Left kidney (tissue), 2 donors: ENCODE measurements around the gene BIRC2. TPM values are rescaled to one million over a fixed set of nuclear protein-coding genes. Genes with fewer than 3 reads are reported as not detected.
"Not testable (repeated sequence)": the region's sequence is repeated elsewhere in the genome, so short reads cannot be mapped to it uniquely, and the experiment has no call there.

Source experiments
- DNase-seq: peaks from one replicate; pipeline ENCODE4 v3.0.0-alpha.2; 2013
- polyA plus RNA-seq: library from polyadenylated mRNA; unstranded; fragments of 120-200 nt; gene quantifications from one replicate; pipeline ENCODE4 v1.2.1, GENCODE V29; 2013; ENCODE audit not compliant: insufficient read length

The BIRC2 gene
- polyA plus RNA-seq, 1 donor, result 82.0 TPM

- no peak for DNase-seq
These were observed 26.3 kb upstream of the BIRC2 start for GRCh38 chr11:102320679-102321078.

- no peak for DNase-seq
These were observed 24.5 kb upstream of the BIRC2 start for GRCh38 chr11:102322560-102322959.

GRCh38 chr11:102323542-102324251 is 23.3 kb upstream of the BIRC2 start:
- no peak for DNase-seq

- no peak for DNase-seq
These were observed 21.9 kb upstream of the BIRC2 start for GRCh38 chr11:102325088-102325487.

GRCh38 chr11:102328748-102329147 is 18.3 kb upstream of the BIRC2 start:
- no peak for DNase-seq

GRCh38 chr11:102330231-102330630 is 16.8 kb upstream of the BIRC2 start:
- DNase-seq, result no peak

GRCh38 chr11:102331341-102331740 is 15.7 kb upstream of the BIRC2 start:
- DNase-seq, result no peak

GRCh38 chr11:102332611-102332994 is 14.4 kb upstream of the BIRC2 start:
- no peak for DNase-seq

- no peak for DNase-seq
These were observed 8.5 kb upstream of the BIRC2 start for GRCh38 chr11:102338479-102339010.

GRCh38 chr11:102341311-102341710 is 5.7 kb upstream of the BIRC2 start:
- not testable (repeated sequence) for DNase-seq

- peak; percentile 80 for DNase-seq
These were observed 5.1 kb upstream of the BIRC2 start for GRCh38 chr11:102341844-102342318.

- no peak for DNase-seq
These were observed 3.2 kb upstream of the BIRC2 start for GRCh38 chr11:102343809-102344208.

- peak; percentile 29 for DNase-seq
These were observed 1.1 kb upstream of the BIRC2 start for GRCh38 chr11:102345904-102346303.

- no peak for DNase-seq
These were observed 612 bp upstream of the BIRC2 start for GRCh38 chr11:102346456-102346747.

GRCh38 chr11:102347462-102348370 is 702 bp downstream of the BIRC2 start:
- peak; percentile 57 for DNase-seq

GRCh38 chr11:102357116-102357515 is 10.1 kb downstream of the BIRC2 start:
- no peak for DNase-seq

- no peak for DNase-seq
These were observed 12.4 kb downstream of the BIRC2 start for GRCh38 chr11:102359372-102359771.

- no peak for DNase-seq
These were observed 13.7 kb downstream of the BIRC2 start for GRCh38 chr11:102360681-102361080.

GRCh38 chr11:102361086-102362031 is 14.3 kb downstream of the BIRC2 start:
- DNase-seq, result no peak

GRCh38 chr11:102364991-102365390 is 18.0 kb downstream of the BIRC2 start:
- no peak for DNase-seq

GRCh38 chr11:102367364-102367763 is 20.4 kb downstream of the BIRC2 start:
- no peak for DNase-seq

- no peak for DNase-seq
These were observed 21.5 kb downstream of the BIRC2 start for GRCh38 chr11:102368472-102368871.
